NB4 (cell line): ENCODE results near the gene MBD3L2.

Experiments
- POLR2A ChIP-seq: IDR thresholded peaks from 2 replicates; pipeline ENCODE4 v1.6.1; 2011; ENCODE audit warnings: mild to moderate bottlenecking; ENCODE audit not compliant: insufficient read length; ENCODE audit errors: extremely low read depth
- TF ChIP-seq, protein P1 (sequence below): IDR thresholded peaks from one replicate; pipeline ENCODE4 v1.5.1; 2012; ENCODE audit warnings: low read depth, low read length
- TF ChIP-seq, protein P2 (sequence below): IDR thresholded peaks from 2 replicates; pipeline ENCODE4 v1.6.1; 2011; ENCODE audit warnings: low read depth, low read length

DNA sequence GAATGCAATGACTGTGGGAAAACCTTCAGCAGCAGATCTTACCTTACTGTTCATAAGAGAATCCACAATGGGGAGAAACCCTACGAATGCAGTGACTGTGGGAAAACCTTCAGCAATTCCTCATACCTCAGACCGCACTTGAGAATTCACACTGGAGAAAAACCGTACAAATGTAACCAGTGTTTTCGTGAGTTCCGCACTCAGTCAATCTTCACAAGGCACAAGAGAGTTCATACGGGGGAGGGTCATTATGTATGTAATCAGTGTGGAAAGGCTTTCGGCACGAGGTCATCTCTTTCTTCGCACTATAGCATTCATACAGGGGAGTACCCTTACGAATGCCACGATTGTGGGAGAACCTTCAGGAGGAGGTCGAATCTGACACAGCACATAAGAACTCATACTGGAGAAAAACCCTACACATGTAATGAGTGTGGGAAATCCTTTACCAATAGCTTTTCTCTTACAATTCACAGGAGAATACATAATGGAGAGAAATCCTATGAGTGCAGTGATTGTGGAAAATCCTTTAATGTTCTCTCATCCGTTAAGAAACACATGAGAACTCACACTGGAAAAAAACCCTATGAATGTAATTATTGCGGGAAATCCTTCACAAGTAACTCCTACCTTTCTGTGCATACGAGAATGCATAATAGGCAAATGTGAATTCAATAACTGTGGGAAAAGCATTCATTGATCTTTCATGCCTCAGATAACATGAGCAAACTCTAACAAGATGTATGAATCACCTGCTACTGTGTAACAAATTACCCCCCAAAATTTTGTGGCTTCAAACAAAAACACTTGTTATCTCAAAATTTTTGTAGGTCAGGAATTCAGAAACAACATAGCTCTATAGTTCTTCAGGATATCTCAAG is 34.2 kb downstream of the MBD3L2 start:
- TF ChIP-seq, protein P1, sequence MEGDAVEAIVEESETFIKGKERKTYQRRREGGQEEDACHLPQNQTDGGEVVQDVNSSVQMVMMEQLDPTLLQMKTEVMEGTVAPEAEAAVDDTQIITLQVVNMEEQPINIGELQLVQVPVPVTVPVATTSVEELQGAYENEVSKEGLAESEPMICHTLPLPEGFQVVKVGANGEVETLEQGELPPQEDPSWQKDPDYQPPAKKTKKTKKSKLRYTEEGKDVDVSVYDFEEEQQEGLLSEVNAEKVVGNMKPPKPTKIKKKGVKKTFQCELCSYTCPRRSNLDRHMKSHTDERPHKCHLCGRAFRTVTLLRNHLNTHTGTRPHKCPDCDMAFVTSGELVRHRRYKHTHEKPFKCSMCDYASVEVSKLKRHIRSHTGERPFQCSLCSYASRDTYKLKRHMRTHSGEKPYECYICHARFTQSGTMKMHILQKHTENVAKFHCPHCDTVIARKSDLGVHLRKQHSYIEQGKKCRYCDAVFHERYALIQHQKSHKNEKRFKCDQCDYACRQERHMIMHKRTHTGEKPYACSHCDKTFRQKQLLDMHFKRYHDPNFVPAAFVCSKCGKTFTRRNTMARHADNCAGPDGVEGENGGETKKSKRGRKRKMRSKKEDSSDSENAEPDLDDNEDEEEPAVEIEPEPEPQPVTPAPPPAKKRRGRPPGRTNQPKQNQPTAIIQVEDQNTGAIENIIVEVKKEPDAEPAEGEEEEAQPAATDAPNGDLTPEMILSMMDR, result no peak
- TF ChIP-seq, protein P2, sequence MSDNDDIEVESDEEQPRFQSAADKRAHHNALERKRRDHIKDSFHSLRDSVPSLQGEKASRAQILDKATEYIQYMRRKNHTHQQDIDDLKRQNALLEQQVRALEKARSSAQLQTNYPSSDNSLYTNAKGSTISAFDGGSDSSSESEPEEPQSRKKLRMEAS, result no peak
- TF ChIP-seq POLR2A, result no peak
